Glomerular visceral epithelial cell (primary cell): ENCODE measurements around the gene ZNF174.

Experiments used
- DNase-seq: peaks from one replicate; pipeline ENCODE4 v3.0.0-alpha.2; 2016; ENCODE audit errors: extremely low spot score

ZNF174 gene

DNA sequence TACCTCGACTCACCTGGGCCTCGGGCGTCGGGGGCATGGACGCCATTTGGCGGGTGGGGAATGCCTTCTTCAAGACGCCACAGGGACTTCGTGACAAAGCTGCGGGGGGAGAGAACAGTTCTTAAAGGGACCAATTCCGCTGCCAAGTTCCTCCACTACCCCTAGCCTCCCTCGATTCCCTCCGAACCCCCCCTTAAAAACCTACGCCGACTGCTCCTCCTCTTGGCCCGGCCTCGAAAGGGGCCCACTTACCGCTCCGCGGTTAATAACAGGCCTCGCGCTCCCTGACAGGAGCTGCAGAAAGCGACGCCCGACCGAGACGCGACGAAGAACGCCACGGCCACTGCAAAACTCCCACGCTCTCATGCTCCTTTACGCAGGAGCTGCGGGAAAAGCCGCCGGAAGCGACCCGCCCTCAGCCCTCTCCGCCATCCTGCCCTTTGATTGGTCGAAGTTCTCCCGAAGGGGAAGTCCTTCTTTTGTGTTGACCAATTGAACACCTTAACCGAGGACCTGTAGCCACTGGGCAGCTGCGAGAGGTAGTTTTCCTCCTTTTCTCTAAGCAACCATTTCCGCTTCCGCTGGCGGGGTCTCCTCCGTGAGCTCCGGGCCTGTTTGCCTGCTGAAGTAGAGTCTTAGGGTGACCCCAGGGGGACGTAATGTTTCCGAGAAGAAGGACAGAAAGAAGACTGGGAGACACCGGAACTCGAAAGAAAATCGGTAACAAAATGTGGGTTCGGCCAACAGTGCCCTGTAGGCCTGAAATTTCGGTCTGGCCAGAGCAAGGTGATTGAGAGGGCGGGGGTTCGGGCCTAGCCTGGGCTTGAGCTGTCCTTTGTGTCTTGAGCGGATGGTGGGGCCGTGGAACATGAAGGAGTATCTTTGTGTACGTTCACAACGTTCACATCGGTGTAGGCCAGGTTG lies 42.4 kb downstream of the ZNF174 start, which contains the start of the genes NAA60 and ZNF597:
TSS of gene NAA60 (plus strand) at position 573 of the 924 bp plus-strand sequence. CDS start 32,548 bp downstream, outside the sequence.
TSS of gene ZNF597 (minus strand) at position 397 of the 924 bp plus-strand sequence. CDS start at position 46, 351 bp downstream.
- peak; percentile 84 for DNase-seq

GRCh38 chr16:3444032-3444388 lies 43.0 kb downstream of the ZNF174 start:
- peak; percentile 31 for DNase-seq

DNA sequence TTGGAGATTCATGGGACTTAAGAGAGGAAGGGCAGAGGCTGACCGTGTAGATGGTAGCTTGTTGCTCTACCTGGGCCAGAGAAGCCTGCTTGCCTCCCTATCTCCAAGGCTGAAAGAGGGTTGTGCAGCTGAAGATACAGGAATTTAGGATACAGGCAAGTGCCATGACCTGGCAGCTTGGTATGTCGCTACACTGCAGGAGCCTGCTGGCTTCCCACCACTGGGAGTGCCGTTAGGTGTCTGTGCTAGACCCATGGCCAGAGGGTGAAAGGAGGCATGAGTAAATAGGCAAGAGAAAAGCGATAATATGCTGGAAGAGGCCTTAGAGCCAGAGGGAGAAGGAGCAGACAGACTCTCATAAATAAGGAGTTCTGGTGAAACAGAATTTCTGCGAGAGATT lies 53.1 kb downstream of the ZNF174 start:
- DNase-seq = peak; percentile 9

- no peak for DNase-seq
These were observed 53.7 kb downstream of the ZNF174 start for GRCh38 chr16:3454631-3455147.

GRCh38 chr16:3457434-3458252 lies 56.6 kb downstream of the ZNF174 start:
- peak; percentile 90 for DNase-seq

DNA sequence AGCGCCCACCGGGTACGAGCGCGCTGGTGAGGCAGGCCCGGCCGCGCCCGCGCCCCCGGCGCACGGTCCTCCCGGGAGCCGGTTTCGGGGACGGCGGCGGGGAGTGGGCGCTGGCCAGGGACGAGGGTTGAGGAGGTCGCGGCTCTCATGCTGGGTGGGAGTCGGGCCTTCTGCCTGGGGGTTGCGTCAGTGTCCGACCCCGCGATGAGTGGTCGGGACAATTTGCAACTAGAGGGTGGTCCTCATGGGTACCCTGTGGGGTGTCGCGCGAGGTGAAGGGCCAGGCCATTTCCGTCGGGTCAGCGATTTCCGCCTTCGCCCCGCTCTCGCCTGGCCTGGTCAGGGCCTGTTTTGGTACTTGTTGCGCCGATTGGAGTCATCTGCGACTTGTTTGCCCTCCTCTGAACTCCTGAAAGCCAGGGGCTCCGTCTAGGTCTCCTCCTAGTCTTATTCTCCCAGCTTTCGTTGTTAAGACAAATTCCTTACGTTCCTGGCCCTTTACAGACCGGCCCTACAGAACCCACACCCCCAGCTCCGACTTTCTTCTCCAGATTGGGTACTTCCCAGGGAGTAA lies 57.4 kb downstream of the ZNF174 start:
- peak; percentile 8 for DNase-seq

GRCh38 chr16:3458852-3459361 lies 57.9 kb downstream of the ZNF174 start:
- peak; percentile 56 for DNase-seq
